ENCODE data around the gene NEK6.

The NEK6 gene

GRCh38 chr9:124394596-124394995 is 136.8 kb downstream of the NEK6 start:
- TF ChIP-seq, protein P1, sequence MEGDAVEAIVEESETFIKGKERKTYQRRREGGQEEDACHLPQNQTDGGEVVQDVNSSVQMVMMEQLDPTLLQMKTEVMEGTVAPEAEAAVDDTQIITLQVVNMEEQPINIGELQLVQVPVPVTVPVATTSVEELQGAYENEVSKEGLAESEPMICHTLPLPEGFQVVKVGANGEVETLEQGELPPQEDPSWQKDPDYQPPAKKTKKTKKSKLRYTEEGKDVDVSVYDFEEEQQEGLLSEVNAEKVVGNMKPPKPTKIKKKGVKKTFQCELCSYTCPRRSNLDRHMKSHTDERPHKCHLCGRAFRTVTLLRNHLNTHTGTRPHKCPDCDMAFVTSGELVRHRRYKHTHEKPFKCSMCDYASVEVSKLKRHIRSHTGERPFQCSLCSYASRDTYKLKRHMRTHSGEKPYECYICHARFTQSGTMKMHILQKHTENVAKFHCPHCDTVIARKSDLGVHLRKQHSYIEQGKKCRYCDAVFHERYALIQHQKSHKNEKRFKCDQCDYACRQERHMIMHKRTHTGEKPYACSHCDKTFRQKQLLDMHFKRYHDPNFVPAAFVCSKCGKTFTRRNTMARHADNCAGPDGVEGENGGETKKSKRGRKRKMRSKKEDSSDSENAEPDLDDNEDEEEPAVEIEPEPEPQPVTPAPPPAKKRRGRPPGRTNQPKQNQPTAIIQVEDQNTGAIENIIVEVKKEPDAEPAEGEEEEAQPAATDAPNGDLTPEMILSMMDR (IDR thresholded peaks at IDR 0.05) = no peak
- Histone ChIP-seq H3K4me3 (no peak overlapping the region), H3K27ac (no peak overlapping the region)
- no peak for DNase-seq (ENCODE audit: low spot score)

GRCh38 chr9:124395826-124396225 is 138.1 kb downstream of the NEK6 start:
- H3K27ac ChIP-seq = no peak overlapping the region
- DNase-seq (ENCODE audit: low spot score) = no peak
- TF ChIP-seq, protein P1 (IDR thresholded peaks at IDR 0.05) = no peak
- no peak overlapping the region for H3K4me3 ChIP-seq

DNA sequence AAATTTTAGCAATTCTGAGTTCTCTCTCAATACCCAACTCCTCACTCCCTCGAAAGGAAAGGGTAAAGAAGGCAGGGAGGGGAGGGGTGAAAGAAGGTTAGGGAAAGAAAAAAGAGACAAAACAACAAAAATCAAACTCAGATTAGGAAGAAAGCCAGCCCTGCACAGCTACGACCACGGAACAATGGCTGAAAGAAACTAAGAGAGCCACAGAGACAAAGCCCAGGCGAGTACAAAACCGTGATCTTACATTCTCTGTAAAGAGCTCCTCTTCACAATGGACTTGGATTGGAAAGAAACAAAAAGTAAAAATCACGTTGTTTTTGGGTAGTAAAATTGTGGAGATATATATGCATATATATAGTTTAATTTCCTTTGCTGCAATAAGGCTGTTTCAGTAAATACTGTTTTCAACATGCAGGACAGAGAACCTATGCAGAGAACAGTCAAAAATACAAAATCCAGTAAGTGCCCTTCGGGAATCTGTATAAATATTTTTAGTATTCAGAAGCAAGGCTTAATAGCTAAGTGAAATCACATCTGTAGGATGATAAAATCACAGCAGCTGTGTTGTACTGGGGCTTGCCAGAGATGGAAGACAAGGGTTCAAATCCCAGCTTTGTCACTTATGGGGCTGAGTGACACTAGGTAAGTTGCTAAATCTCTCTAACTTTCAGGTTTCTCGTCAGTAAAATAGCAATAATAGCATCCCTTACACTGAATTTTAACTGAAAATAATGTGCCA is 140.6 kb downstream of the NEK6 start:
- no peak for DNase-seq (ENCODE audit: low spot score)
- H3K4me3 ChIP-seq = no peak overlapping the region
- TF ChIP-seq, protein P1 (IDR thresholded peaks at IDR 0.05) = no peak
- no peak overlapping the region for H3K27ac ChIP-seq

DNA sequence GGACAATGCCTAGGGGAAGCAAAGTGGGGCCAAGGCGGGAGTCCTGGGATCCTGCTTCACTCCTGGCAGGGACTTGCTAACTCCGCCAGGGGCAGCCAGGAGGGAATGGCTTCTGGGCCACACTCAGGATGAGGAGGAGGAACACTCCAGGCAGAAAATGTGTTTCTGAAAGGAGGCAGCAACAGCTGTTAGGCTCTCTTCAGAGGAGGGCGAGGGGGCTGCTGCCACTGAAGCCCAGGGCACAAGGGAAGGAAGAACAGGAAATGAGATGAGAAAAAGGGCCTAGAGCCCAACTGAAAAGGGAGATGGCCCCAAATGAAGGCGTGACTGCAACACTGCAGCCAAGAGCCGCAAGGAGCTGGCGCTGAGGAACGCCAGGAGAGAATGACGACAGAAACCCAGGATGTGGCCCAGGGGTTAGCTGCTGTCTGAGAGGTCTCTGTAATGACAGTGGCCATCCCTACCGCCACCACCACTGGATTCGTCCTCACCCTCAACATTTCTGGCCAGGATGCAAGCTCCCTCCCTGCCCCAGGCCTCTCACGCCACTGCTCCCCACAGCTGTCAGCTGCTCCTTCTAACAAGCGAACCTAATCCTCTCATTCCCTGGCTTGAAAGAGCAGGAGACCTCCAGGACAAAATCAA is 141.7 kb downstream of the NEK6 start:
- no peak for DNase-seq (ENCODE audit: low spot score)
- TF ChIP-seq, protein P1 (IDR thresholded peaks at IDR 0.05) = no peak
- H3K27ac ChIP-seq = peak overlapping the region in 1 of 2 donors; percentile 29
- no peak overlapping the region for H3K4me3 ChIP-seq

DNA sequence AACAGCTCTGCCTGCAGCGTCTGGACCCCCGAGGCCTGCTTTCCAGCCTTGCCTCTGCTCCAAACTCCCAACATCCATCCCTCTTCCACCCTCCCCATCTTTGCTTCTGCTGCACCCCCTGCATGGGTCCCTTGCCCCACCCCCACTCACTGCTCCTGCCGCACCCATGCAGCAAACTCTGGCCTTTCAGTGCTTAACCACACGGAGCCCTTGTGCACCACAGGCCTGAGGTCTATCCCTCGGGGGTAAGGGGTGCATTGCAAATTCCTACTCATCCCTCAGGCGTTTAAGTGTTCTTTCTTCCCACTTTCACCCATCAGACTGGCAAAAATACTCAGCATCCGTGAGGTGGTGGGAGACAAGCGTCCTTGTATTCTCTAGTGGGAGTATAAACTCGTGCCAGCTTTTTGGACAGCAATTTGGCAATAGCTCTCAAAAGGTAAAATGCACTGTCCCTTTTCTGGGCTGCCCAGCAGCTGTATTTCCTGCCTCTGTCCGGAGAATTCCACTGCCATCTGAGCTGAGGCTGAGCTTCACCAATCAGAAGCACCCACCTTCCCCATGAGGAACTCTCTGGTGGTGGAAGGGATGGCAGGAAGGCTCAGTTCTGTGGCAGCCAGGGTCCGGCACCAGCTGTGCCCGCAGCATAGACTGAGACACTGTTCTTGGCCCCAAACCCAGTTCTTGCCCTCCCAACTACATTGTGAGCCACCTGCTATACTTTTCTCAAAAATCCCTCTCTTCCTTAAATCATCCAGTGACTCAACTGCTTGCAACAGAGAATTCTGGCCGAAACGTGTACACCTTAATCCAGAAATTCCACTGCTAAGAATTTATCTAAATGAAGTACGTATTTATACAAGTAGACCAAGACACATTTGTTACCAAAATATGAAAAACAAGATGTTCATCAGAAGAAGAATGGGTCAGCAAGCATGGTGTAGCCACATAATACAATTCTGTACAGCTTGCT is 142.5 kb downstream of the NEK6 start:
- TF ChIP-seq, protein P1 (IDR thresholded peaks at IDR 0.05) = no peak
- Histone ChIP-seq H3K27ac (peak overlapping the region in 1 of 2 donors; percentile 29), H3K4me3 (no peak overlapping the region)
- DNase-seq (ENCODE audit: low spot score) = no peak

Data from coronary artery (tissue), 2 donors.